Left renal cortex interstitium (tissue), 4 donors: ENCODE data around the gene IPP. TPM values are rescaled to one million over a fixed set of nuclear protein-coding genes. Genes with fewer than 3 reads are reported as not detected.

Source experiments
- polyA plus RNA-seq, 4 donors: library from polyadenylated mRNA; unstranded; fragments of 120-200 nt; gene quantifications; one replicate each; pipeline ENCODE4 v1.2.1, GENCODE V29; 2013; ENCODE audit not compliant: insufficient read length in 4 of 4

The IPP gene
- polyA plus RNA-seq, 4 donors: 25.0 to 31.3 (median 27.4) TPM

Other genes with a start within 250 kb of the IPP start
- 100 to 1,000 TPM; 284 to 370 (median 317) TPM for gene PRDX1, start 228.8 kb downstream of the IPP start, polyA plus RNA-seq
- 100 to 1,000 TPM; 287 to 318 (median 292) TPM for gene AKR1A1, start 199.8 kb downstream of the IPP start, polyA plus RNA-seq
- gene NASP, start 166.6 kb downstream of the IPP start, polyA plus RNA-seq: 100 to 1,000 TPM; 238 to 442 (median 326) TPM
- 1 to 10 TPM; 1.2 to 3.2 (median 1.8) TPM for gene CCDC17, start 126.6 kb downstream of the IPP start, polyA plus RNA-seq
- 100 to 1,000 TPM in 3 of 4 donors, 10 to 100 TPM in 1; 82.4 to 131 (median 109) TPM for gene GPBP1L1, start 64.1 kb downstream of the IPP start, polyA plus RNA-seq
- 10 to 100 TPM; 45.4 to 61.8 (median 51.8) TPM for gene TMEM69, start 62.5 kb downstream of the IPP start, polyA plus RNA-seq
- 10 to 100 TPM; 27.0 to 48.8 (median 37.7) TPM for gene MAST2, start 53.0 kb upstream of the IPP start, polyA plus RNA-seq